Measurements from ENCODE around the gene TCEANC2.

TCEANC2 gene

DNA sequence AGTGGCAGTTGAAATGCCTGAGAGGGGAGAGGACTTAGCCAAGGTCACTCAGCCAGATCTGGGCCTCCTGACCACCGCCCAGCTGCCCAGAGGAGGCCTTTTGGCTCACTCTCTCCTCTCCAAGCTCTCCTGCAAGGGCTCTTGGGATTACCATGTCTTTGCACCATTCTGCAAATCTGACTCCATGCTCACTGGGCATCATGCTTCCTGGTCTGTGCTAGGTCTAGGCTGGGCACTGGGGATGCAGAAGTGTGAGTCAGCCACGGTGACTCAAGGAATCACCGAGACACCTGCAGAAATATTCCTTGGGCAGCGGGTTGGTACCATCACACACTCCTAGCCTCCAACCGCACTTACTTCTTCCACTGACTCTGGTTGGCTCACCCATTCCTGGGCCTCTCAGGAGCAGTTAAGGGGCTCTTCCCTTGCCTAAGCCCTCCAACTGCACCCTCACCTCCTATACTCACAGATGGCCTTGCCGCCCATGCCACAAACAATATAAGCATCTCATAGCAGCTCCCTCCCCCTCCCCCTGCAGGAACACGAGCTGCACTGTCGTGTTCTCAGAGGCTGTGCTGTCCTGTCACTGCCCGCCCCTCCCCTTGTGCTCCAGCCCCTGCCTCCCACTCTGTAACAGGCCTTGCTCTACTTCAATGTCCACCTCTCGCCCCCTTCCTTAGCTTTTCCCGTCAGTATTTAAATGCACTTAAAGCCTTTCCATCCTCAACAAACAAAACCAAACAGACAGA, 64.6 kb downstream of the TCEANC2 start:
- DNase-seq = no peak

DNA sequence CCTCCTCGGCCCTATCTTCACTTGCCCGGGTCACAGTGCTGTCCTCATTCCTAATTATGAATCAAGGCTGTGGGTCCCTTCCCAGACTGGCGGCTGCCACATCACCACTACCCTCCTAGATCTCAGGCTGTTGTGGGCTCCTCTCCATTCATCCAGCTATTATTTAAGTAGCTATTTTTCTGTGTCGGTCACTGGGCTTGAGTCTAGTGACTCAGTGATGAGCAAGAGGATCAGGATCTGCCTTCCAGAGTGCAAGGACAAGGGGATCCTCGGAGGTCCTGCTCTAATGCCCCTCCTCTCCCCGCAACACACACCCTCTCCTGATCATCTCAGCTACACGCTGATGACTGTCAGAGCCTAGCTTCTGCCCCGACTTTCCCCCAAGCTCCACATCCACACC, 65.3 kb downstream of the TCEANC2 start:
- DNase-seq = no peak

DNA sequence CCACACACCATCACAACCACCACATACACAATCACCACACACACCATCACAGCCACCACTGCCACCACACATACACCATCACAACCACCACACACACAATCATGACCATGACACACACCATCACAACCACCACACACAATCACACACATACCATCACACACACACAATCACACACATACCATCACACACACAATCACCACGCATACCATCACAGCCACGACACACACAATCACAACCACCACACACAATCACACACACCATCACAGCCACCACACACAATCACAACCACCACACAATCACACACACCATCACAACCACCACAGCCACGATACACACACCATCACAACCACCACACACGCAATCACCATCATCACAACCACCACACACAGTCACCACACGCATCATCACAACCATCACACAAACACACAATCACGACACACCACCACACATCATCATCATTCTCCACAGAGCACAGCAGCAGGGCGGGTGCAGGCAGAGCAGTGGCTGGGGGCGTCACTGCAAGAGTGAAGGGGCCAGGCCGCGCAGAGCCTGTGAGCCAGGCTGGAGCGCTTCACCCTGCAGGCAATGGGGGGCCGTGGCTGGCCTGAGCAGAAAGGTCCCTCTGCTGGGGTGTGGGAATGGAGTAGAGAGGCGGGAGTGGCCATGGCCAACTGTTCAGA, 66.8 kb downstream of the TCEANC2 start:
- DNase-seq = no peak

DNA sequence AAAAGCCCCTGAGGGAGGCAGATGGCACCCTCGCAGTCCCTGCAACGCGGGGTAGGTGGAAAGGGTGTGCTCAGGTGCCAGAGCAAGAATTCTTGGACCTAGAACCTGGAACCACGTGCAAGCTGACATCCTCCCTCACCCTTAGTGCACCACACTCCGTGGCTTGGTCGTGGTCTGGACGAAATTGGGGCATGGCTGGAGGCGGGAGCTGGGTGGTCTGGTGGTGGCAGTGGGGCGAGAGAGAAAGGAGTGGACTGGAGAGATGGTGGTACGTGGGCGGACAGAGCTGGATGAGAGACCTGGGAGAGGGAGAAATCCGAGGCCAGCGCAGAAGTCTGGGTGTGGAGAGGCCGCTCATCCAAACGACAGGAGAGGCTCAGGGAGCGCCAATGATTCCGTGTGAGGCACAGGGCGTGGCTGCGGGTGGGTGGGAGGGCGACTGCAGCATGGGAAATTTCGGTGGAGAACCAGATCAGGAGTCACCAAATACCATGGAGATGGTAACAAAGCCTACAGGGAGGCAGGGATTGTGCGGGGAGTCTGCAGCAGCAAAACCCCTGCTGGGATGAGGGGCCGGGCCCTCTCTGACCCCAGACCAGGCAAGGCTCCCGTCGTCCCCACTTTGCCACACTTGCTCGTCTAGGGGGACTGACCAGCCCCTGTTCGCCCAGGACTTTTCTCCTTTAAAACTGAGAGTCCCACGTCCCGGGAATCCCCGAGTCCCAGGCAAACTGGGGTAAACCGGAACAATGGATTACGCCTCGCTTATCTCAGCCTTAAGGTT, 67.5 kb downstream of the TCEANC2 start:
- DNase-seq = no peak

DNA sequence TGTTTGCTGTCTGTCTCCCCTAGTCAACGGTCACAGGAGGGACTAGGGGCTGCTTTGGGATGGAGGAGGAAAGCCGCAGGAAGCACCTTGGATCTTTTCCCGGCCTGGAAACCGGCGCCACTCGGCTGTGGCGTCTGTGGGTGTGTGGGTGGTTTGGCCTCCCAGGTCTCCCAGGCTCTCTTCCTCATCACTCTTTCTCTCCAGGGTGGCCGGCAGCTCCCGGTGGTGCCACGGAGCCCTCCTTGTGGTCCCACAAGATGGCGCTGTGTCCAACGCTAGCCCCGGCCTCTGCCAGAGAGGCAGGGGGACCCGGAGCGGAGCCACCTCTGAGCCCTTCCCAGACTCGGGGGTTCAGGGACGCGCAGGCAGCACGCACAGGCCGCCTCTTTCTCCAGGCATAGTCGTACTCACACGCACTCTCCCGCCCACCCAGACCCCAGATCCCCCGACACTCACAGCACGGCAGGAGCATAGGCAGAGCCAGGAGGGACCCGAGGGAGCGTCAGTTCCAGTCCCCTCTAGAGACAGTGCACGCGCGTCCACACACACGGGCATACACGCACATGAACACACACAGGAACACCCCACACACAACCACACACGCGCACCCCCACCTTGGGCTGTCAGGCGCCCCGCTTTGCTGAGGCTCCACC, 68.2 kb downstream of the TCEANC2 start:
- peak; percentile 86 for DNase-seq

DNA sequence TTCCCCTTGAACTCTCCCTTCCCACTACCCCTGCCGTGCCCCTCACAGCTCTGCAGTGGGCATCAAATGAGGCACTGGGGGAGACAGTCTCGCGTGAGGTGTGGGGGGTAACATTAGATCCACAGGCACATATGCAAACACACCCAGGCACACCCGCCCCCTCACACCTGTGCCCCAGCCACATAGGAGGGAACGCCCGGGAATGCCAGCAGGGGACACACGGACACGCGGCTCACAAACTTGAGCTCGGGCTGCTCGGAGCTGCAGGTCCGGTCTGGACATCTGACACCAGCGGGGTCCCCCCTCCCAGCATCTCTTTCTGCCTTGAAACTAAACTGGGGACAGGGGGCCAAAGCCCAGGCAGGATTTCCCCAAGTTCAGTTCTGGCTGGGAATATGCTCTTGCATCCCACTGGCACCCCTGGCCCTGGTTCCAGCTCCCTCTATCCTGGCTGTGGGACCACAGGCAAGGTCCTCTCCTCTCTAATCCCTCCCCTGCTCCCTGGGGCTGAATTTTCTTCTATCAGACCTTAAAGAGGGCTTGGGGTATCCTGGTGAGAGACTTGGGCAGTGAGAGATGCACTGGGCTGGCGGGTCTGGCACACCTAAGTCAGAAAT, 68.8 kb downstream of the TCEANC2 start:
- no peak for DNase-seq

DNA sequence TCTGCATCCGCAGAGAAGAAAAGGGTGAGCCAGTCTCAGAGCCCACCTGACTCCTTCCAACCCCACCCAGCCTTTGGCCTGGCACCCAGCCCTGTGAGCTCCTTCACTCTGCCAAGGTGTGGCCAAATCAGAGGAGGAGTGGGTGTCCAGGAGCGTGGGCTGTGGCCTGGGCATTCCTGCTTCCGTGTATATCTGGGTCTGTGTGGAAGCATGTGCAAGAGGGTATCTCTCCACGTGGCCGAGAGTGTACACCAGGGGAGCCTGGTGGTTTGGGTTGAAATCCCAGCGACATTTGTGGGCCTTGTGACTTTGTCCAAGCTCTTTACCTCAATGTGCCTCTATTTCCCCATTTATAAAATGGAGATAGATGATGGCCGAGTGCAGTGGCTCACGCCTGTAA, 69.6 kb downstream of the TCEANC2 start:
- no peak for DNase-seq

DNA sequence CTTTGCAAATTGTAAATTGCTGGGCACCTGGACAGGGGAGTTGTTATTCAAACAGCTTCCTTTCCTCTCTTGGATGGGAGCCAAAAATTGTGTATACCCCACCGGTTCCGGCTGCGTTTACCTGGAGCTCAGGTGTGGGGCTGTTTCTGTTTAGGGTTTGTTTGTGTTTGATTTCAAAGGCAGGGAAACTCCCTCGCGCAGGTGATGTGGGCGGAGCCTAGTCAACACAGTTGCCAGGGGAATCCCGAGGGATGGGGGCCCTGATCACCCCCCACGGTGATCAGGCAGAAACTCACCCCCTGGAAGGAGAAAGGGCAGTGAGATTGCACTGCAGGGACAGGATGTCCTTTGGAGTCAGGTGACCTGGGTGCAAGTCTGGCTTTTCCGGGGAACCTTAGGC, 71.1 kb downstream of the TCEANC2 start:
- no peak for DNase-seq

DNA sequence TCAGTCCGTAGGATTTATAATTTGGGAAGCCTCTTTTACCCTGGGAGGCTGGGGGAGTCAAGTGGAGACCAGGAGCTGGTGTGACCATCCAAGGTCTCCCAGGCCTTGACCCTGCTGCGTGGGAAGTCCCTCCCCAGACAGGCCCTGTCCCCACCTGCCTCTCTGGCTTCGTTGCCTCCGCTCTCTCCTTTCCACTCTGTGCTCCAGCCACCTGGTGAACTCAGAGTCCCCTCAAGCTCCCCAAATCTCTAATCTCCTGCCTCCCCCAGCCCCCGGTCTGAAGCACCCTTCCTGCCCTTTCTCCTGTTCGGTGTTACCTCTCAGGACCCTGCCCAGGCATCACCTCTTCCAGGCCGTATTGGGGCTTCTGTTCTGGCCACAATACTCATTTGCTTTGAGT, 71.5 kb downstream of the TCEANC2 start:
- no peak for DNase-seq

DNA sequence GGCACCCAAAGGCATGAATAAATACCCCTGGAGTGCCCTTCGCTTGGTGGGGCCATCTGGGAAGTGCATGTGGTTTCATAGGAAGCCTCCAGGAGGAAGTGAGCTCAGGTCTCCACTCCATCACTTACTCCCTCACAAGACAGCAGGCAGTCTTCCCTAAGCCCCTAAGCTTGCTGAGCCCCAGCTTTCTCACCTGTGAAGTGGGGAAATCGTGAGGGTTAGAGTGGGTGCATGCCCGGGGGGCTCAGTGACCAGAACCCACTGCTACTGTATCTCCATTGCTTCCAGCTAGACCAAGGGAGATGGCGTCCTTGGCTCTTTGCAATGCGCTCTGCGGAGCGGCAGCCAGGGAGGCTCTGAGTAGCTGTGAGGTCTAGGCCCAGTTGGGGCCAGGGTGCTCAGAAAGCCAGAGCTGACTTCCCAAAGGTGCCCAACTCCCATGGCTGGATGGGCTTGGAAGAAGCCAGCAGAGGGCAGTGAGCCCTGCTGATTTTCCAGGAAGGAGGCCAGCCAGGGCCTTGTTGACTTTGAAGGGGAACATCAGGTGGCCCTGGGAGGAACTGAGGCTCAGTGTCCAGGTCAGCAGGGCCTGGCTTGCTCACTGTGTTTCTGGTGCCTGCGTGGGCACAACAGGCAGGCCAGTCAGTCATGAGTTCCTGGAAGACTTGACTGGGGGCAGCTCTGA, 72.1 kb downstream of the TCEANC2 start:
- DNase-seq = no peak

DNA sequence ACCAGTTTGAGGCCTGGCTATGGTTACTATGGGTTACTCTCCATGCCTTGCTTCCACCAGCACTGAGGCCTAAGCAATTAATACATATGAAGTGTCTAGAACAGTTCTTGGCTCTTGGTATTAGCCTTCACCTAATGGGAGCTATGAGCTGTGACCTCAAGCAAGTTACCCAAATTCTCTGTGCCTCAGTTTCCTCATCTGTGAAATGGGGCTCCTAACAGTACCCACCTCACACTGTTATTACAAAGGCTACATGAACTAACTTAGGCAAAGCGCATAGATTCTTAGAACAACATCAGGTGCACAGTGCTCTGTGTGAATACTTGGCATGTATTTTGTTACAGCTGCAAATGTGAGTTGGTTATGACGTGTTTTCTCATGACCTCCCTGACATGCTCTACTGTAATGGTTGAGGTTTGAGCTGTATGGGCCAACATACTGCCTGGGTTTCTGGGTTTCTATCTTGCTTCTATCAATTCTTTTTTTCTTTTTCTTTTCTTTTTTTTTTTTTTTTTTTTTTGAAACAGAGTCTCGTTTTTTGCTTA, 72.9 kb downstream of the TCEANC2 start:
- no peak for DNase-seq

DNA sequence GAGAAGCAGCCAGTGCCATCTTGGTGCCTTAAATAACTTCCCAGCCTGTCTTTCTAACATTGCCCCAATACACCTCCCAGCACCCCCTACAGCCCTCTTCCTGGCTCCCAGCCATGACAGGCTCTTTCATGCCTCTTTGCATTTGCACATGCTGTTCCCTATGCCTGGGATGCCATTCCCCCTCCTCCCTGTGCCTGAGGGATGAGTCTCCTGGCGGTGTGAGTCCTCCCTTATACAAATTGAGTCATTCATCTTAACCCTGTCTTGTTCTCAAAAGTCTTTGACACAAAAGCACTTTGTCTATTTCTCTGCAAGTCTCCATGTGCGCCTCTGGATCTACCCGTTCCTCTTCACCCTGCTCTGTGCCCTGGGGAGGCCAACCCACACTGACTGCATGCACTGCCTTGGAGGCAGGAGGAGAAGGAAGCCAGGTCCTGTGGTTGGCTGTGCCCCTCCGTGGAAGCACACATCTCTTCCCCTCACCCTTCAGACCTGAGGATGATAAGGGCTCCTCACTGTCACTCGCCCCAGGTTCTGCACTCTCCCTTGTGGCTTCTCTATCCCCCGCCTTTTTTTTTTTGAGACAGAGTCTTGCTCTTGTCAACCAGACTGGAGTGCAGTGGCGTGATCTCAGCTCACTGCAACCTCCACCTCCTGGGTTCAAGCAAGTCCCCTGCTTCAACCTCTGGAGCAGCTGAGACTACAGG, 74.3 kb downstream of the TCEANC2 start:
- DNase-seq = peak; percentile 8

DNA sequence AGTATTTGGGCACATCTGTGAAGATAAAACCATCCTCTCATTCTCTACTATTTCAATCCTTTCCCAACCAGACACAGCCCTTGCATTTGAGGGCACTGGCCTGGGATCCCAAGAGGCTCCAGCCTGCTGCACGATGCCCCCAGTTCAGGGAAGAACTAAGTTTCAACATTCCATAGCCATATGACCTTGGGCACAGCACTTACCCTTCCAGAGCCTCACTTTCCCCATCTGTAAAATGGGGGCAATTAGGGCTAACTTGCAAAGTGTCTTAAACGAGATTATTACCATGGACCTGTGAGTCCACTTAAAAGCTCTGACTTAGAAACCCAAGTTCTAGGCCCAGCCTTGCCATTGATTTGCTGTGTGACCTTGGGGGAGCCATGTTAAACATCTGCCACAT, 76.5 kb downstream of the TCEANC2 start:
- no peak for DNase-seq

DNA sequence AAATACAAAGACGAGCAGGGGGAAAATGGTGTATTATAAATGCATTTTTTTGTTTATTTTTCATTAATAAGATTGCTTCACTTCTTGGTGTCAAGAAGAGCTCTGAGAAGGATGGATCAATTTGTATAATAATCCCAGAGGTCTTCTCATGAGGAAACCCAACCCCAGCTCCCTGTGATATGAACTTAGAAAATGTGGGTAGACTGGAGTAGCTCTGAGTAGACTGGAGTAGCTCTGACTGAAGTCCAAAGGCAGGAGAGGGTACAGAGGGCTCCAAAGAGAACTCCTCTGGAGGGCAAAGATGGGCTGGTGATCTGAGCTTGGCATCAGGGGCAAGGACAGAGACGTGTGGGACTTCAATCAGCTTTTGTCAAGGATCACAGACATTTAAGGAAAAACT, 78.0 kb downstream of the TCEANC2 start:
- no peak for DNase-seq

DNA sequence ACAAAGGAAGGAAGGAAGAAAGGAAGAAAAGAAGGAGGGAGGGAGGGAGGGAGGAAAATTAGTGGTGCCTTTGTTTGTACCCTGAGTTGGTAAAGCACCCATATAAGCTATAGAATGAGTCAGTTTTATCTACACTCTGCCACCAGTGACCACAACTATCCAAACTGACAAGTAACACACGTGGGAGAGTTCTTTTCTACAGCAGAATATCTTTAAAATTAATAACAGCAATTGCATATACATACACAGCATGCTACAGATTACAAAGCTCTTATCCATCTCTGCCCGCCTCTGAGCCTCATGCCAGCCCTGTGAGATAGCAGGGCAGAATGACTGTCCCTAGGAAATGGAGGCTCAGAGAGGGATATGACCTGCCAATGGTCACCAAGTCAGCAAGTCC, 79.1 kb downstream of the TCEANC2 start:
- no peak for DNase-seq

DNA sequence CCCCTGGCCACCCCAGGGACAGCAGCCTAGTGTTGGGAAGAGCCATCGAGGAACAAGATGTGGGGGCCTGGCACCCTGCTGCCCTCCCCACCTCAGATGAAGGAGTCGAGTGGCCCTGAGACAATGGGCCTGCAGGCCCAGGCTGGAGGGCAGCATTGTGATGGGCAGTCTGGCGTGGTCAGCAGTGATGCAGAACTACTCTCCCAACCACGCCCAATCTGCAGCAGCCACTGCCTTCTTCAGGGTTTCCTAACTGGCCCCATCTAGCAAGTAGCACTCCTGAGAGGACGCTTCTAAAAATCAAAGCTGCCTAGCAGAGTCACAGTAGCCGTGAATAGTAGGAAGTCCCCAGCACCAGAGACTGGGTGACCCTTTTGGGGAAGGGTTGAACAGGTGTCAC, 80.9 kb downstream of the TCEANC2 start:
- DNase-seq = peak; percentile 2

DNA sequence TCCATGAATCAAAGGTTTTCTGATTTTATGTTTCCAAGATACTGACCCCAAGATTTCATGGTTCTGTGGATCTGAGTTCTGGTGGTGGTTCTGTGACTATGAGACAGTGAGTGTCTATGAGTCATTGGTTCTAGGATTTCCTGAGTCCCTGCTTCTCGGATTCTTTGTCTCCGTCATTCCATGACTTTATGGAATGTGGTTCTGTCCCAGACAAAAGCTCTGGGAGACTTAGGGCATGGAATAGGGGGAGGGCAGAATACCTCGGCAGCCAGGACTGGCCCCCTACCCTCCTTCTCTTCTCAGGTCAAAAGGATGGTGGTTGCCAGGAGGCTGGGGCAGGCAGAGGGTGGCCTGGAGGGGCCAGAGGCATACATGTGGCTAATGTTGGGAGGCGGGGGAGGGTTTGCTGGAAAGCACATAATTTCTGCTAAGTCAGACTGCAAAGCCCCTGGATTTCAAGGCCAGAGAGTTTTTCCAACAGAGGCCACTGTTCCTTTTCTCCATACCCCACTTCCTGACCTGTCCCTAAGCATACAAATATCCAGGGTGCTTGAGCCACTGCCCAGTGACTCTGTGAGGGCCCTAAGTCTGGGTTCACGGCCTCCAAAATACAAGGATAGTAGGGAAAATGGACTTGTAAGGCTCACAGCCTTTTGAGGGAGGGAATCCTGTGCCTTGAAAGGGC, 82.2 kb downstream of the TCEANC2 start:
- DNase-seq = peak; percentile 14

DNA sequence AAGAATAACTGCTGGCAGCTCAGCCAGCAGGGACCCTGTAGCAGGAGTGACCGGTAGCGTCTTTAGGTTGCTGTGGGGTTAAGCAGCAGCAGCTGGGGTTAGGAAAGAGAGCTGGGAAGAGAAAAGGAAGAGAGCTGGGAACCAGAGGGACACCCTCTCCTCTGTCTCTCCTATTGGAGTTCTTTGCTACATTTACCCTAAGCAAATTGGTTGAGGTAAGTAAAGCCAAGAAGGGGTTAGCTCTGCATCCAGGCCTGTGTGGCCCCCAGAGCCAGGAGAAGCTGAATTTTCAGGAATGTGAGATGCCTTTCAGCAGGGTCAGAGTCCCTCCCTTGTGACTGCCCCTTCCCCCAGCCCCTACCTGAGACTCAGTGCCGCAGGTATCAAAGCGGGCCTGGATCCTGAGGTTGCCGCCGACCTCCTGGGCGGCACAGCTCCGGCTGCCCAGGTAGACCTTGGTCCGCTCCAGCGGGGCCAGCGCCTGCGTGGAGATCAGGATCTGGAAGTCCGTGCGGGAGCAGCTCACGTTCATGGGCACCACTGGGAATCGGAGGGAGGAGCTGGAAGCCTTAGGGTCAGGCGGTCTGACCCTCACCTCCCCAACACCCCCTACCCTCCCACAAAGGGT, 83.0 kb downstream of the TCEANC2 start:
- peak; percentile 4 for DNase-seq

DNA sequence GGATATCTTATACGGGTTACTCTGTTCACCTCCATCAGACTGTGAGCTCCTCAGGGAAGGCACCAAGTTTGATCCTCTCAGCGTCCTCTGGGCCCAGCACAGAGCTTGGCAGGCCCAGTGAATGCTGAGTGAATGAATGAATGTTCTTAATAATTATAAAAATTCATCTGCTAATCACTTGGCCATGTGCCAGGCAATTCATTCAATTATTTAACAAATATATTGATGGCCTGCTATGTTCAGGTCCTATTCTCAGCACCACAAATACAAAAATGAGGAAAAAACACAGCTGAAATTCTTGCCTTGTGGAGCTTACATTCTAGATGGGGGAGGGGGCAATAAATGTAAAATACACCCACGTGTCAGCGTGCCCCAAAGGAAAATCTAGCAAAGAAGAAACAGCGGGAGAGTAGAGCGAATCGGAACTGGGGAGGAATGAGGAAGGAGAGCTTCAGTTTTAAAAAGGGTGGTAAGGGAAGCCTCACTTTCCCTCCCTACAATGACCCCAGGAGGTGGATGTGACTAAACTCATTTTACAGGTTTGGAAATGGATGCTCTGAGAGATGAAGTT, 83.6 kb downstream of the TCEANC2 start:
- DNase-seq = no peak

DNA sequence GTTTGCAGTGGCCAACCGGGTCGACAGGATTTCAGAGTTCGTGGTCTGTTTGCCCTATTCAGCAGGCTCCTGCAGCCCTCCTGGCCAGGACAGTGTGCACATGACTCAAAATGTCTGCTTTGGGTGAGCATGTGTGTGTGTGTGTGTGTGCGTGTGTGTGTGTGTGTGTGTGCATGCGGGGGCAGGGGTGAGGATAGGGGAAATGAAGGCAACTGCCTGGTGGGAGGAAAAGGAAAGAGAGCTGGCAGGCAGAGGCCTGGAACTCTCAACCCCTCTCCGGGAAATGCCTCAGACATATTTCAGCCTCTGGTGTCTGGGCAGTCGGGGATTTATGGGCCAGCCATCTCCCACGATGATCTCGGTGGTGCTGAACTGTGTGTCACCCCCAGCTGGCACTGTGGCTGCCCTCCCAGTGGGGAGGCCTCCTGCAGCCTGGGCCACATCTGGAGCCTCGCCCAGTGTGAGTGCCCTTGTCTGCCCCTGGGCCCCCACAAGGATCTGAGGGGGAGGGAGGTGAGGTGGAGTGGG, 84.2 kb downstream of the TCEANC2 start:
- peak; percentile 53 for DNase-seq
